K562 (cell line): ENCODE data around the gene FKBP8. TPM values are rescaled to one million over a fixed set of nuclear protein-coding genes. Genes with fewer than 3 reads are reported as not detected.

Experiments
- ADNP ChIP-seq: fragments of 200-800 bp; sonication (Bioruptor generic); IDR thresholded peaks from 2 replicates; pipeline ENCODE4 v1.6.1; 2016; ENCODE audit warnings: missing genetic modification characterization, missing compliant biosample characterization
- CC2D1A ChIP-seq: fragments of 450-650 bp; IDR thresholded peaks from 2 replicates; pipeline ENCODE4 v1.6.1; 2017; ENCODE audit warnings: mild to moderate bottlenecking
- CHD1 ChIP-seq: fragments of 200-600 bp; sonication (generic); IDR thresholded peaks from one replicate; pipeline ENCODE4 v1.6.1; 2012; ENCODE audit warnings: mild to moderate bottlenecking, moderate library complexity, low read length, inconsistent platforms
- MXD1 ChIP-seq: fragments of 250-450 bp; sonication (Bioruptor Pico); IDR thresholded peaks from 2 replicates; pipeline ENCODE4 v1.8.0; 2021; ENCODE audit warnings: borderline replicate concordance, mild to moderate bottlenecking, moderate library complexity; ENCODE audit not compliant: poor library complexity, severe bottlenecking
- MYC ChIP-seq, 2 experiments: fragments of 250-450 bp in 1 of 2; sonication (Bioruptor Pico) in 1 of 2; IDR thresholded peaks; 2 replicates each; pipeline versions ENCODE4 v1.5.1 to v1.6.1; 2012 to 2021; ENCODE audit warnings: low read depth in 2 of 2, borderline replicate concordance in 1 of 2, improper control_type of control experiment in 1 of 2, low read length in 1 of 2, mild to moderate bottlenecking in 1 of 2, moderate library complexity in 1 of 2
- RBFOX2 ChIP-seq: fragments of 200-400 bp; formaldehyde crosslinking; IDR thresholded peaks from 2 replicates; pipeline ENCODE4 v1.6.1; 2017; ENCODE audit warnings: low read depth, mild to moderate bottlenecking, low read length, moderate library complexity
- SRF ChIP-seq, 2 experiments: fragments of 250-450, 450-650 bp in 1 of 2; sonication (Bioruptor Pico) in 1 of 2; sonication (generic) in 1 of 2; formaldehyde crosslinking; IDR thresholded peaks; 2 replicates each; pipeline versions ENCODE4 v1.5.0 to v1.5.1; 2020 to 2022; ENCODE audit warnings: mild to moderate bottlenecking in 1 of 2, missing genetic modification reagents in 1 of 2
- polyA plus RNA-seq, 8 experiments: library from polyadenylated mRNA; depleted of rRNA in 4 of 8; stranded (reverse) in 5 of 8; unstranded in 3 of 8; fragments of >200 nt; fragmentation: Nextera tagmentation in 2 of 8; fragmentation: Illumina TruSeq in 1 of 8; extraction: Ambion mirVana in 2 of 8; extraction: Trizol in 1 of 8; gene quantifications; 2 replicates each; pipeline versions ENCODE4 v1.2.1 to v1.2.3, GENCODE V29; 2011 to 2014; ENCODE audit warnings: inconsistent platforms in 1 of 8, missing spikeins in 1 of 8
- total RNA-seq, 7 experiments: library from RNA; depleted of rRNA in 6 of 7; stranded (reverse); fragments of >200 nt in 6 of 7; fragmentation: Illumina TruSeq in 2 of 7; extraction: Trizol in 2 of 7; gene quantifications; 2 replicates each; pipeline versions ENCODE4 v1.2.1 to v1.2.3, GENCODE V29; 2011 to 2021; ENCODE audit warnings: low replicate concordance in 1 of 7
- TF ChIP-seq, protein P1 (sequence below): fragments of 200-600 bp; sonication (generic); IDR thresholded peaks from one replicate; pipeline ENCODE4 v1.6.1; 2012; ENCODE audit warnings: mild to moderate bottlenecking, low read depth, low read length, inconsistent platforms
- TF ChIP-seq, protein P2 (sequence below): sonication (generic); formaldehyde crosslinking; IDR thresholded peaks from 2 replicates; pipeline ENCODE4 v1.8.0; 2022; ENCODE audit warnings: mild to moderate bottlenecking, missing genetic modification reagents
- TF ChIP-seq, protein P3 (sequence below), 2 experiments: fragments of 200-800 bp in 1 of 2; sonication (Bioruptor generic) in 1 of 2; sonication (generic) in 1 of 2; formaldehyde crosslinking in 1 of 2; IDR thresholded peaks in 1 of 2; conservative IDR thresholded peaks in 1 of 2; 2 replicates each; pipeline versions ENCODE4 v1.5.0 to v1.6.1; 2016 to 2020; ENCODE audit warnings: missing compliant biosample characterization in 1 of 2, missing genetic modification characterization in 1 of 2, missing genetic modification reagents in 1 of 2

FKBP8 gene
- total and polyA plus RNA-seq, 9 of the 15 experiments (the other 6 are each of a cell fraction or from before 2014, with no cell fraction given), result 0.46 to 236 (median 104) TPM

GRCh38 chr19:18557411-18558201 lies 14.2 kb upstream of the FKBP8 start, which contains the start of gene KXD1 (continued):
- TF ChIP-seq, protein P1, sequence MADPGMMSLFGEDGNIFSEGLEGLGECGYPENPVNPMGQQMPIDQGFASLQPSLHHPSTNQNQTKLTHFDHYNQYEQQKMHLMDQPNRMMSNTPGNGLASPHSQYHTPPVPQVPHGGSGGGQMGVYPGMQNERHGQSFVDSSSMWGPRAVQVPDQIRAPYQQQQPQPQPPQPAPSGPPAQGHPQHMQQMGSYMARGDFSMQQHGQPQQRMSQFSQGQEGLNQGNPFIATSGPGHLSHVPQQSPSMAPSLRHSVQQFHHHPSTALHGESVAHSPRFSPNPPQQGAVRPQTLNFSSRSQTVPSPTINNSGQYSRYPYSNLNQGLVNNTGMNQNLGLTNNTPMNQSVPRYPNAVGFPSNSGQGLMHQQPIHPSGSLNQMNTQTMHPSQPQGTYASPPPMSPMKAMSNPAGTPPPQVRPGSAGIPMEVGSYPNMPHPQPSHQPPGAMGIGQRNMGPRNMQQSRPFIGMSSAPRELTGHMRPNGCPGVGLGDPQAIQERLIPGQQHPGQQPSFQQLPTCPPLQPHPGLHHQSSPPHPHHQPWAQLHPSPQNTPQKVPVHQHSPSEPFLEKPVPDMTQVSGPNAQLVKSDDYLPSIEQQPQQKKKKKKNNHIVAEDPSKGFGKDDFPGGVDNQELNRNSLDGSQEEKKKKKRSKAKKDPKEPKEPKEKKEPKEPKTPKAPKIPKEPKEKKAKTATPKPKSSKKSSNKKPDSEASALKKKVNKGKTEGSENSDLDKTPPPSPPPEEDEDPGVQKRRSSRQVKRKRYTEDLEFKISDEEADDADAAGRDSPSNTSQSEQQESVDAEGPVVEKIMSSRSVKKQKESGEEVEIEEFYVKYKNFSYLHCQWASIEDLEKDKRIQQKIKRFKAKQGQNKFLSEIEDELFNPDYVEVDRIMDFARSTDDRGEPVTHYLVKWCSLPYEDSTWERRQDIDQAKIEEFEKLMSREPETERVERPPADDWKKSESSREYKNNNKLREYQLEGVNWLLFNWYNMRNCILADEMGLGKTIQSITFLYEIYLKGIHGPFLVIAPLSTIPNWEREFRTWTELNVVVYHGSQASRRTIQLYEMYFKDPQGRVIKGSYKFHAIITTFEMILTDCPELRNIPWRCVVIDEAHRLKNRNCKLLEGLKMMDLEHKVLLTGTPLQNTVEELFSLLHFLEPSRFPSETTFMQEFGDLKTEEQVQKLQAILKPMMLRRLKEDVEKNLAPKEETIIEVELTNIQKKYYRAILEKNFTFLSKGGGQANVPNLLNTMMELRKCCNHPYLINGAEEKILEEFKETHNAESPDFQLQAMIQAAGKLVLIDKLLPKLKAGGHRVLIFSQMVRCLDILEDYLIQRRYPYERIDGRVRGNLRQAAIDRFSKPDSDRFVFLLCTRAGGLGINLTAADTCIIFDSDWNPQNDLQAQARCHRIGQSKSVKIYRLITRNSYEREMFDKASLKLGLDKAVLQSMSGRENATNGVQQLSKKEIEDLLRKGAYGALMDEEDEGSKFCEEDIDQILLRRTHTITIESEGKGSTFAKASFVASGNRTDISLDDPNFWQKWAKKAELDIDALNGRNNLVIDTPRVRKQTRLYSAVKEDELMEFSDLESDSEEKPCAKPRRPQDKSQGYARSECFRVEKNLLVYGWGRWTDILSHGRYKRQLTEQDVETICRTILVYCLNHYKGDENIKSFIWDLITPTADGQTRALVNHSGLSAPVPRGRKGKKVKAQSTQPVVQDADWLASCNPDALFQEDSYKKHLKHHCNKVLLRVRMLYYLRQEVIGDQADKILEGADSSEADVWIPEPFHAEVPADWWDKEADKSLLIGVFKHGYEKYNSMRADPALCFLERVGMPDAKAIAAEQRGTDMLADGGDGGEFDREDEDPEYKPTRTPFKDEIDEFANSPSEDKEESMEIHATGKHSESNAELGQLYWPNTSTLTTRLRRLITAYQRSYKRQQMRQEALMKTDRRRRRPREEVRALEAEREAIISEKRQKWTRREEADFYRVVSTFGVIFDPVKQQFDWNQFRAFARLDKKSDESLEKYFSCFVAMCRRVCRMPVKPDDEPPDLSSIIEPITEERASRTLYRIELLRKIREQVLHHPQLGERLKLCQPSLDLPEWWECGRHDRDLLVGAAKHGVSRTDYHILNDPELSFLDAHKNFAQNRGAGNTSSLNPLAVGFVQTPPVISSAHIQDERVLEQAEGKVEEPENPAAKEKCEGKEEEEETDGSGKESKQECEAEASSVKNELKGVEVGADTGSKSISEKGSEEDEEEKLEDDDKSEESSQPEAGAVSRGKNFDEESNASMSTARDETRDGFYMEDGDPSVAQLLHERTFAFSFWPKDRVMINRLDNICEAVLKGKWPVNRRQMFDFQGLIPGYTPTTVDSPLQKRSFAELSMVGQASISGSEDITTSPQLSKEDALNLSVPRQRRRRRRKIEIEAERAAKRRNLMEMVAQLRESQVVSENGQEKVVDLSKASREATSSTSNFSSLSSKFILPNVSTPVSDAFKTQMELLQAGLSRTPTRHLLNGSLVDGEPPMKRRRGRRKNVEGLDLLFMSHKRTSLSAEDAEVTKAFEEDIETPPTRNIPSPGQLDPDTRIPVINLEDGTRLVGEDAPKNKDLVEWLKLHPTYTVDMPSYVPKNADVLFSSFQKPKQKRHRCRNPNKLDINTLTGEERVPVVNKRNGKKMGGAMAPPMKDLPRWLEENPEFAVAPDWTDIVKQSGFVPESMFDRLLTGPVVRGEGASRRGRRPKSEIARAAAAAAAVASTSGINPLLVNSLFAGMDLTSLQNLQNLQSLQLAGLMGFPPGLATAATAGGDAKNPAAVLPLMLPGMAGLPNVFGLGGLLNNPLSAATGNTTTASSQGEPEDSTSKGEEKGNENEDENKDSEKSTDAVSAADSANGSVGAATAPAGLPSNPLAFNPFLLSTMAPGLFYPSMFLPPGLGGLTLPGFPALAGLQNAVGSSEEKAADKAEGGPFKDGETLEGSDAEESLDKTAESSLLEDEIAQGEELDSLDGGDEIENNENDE, result no peak
- TF ChIP-seq MYC (IDR thresholded peaks at IDR 0.05; ENCODE audit: low read depth, low read length), result peak; percentile 93
- no peak for TF ChIP-seq MYC (CRISPR knock-in tag; IDR thresholded peaks at IDR 0.05; ENCODE audit: borderline replicate concordance, low read depth)
- TF ChIP-seq ADNP (tag), result peak; percentile 99
- TF ChIP-seq CC2D1A, result peak; percentile 58
- TF ChIP-seq SRF (CRISPR knock-in tag; IDR thresholded peaks at IDR 0.05), result no peak
- TF ChIP-seq, protein P2, sequence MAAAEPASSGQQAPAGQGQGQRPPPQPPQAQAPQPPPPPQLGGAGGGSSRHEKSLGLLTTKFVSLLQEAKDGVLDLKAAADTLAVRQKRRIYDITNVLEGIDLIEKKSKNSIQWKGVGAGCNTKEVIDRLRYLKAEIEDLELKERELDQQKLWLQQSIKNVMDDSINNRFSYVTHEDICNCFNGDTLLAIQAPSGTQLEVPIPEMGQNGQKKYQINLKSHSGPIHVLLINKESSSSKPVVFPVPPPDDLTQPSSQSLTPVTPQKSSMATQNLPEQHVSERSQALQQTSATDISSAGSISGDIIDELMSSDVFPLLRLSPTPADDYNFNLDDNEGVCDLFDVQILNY (CRISPR knock-in tag), result no peak
- TF ChIP-seq, protein P3, sequence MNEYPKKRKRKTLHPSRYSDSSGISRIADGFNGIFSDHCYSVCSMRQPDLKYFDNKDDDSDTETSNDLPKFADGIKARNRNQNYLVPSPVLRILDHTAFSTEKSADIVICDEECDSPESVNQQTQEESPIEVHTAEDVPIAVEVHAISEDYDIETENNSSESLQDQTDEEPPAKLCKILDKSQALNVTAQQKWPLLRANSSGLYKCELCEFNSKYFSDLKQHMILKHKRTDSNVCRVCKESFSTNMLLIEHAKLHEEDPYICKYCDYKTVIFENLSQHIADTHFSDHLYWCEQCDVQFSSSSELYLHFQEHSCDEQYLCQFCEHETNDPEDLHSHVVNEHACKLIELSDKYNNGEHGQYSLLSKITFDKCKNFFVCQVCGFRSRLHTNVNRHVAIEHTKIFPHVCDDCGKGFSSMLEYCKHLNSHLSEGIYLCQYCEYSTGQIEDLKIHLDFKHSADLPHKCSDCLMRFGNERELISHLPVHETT (CRISPR knock-in tag; conservative IDR thresholded peaks at IDR 0.05 in 1 of 2, IDR thresholded peaks at IDR 0.05 in 1 of 2), result peak in 1 of 2 experiments; percentile 94; a peak in 2 of 4 replicates
- TF ChIP-seq RBFOX2, result peak; percentile 94
- no peak for TF ChIP-seq MXD1 (CRISPR knock-in tag)
- TF ChIP-seq CHD1, result no peak
